Measurements from ENCODE around the gene NINL. TPM values are rescaled to one million over a fixed set of nuclear protein-coding genes. Genes with fewer than 3 reads are reported as not detected.
"Not testable (repeated sequence)": the region's sequence is repeated elsewhere in the genome, so short reads cannot be mapped to it uniquely, and the experiment has no call there.

NINL gene
- total RNA-seq, 1 donor from 2014 or later = 5.7 TPM

DNA sequence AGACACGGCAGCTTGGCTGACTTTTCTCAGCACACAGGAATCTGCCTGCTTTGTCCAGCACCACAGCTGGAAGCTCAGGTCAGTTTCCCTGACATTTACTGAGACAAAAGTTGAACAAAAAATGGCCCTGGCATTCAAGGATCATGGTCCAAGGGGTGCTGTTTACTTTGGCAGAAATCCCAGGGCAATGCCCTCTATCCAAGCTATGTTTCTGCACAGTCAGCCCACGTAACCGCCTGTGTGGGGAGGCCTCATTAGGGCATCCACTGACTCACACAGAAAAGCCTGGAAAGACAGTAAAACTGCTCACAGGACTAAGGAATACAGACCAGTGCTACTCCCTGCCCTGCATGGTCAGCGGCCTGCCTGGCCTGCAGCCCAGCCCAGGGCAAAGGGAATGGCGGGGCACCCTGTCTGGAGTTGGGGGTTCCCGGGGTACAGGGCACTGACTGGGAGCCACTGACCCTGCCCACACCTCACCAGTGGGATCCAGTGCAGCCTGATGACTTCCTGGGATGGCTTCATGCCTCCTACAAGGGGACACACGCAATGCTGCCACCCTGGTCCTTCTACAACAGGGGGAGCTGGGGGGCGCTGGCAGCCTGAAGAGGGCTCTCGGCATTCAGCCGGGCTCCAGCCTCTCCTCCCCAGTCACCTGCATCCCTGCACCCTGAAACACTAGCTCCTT, 77.1 kb downstream of the NINL start:
- Histone ChIP-seq H3K9ac (ENCODE audit: low read depth in 1 of 3, low read length in 3 of 3) (no peak overlapping the region), H3K36me3 (ENCODE audit: control insufficient read depth in 3 of 3, insufficient read depth in 3 of 3, low read length in 3 of 3) (peaks cover 12 to 34% (median 12%) of the 10 kb centered on the region in 3 donors), H3K27me3 (ENCODE audit: control insufficient read depth in 3 of 3, insufficient read depth in 3 of 3, low read length in 3 of 3) (no peaks in the 10 kb centered on the region), H3K4me3 (ENCODE audit: low read length in 3 of 3) (no peak overlapping the region), H3K27ac (ENCODE audit: low read depth, low read length) (no peak overlapping the region), H3K9me3 (ENCODE audit: control insufficient read depth in 3 of 3, low read length in 3 of 3) (peaks cover 0 to 2% (median 0%) of the 10 kb centered on the region in 3 donors), H3K4me1 (ENCODE audit: control insufficient read depth in 3 of 3, insufficient read depth in 3 of 3, low read length in 3 of 3) (no peaks in the 10 kb centered on the region)

DNA sequence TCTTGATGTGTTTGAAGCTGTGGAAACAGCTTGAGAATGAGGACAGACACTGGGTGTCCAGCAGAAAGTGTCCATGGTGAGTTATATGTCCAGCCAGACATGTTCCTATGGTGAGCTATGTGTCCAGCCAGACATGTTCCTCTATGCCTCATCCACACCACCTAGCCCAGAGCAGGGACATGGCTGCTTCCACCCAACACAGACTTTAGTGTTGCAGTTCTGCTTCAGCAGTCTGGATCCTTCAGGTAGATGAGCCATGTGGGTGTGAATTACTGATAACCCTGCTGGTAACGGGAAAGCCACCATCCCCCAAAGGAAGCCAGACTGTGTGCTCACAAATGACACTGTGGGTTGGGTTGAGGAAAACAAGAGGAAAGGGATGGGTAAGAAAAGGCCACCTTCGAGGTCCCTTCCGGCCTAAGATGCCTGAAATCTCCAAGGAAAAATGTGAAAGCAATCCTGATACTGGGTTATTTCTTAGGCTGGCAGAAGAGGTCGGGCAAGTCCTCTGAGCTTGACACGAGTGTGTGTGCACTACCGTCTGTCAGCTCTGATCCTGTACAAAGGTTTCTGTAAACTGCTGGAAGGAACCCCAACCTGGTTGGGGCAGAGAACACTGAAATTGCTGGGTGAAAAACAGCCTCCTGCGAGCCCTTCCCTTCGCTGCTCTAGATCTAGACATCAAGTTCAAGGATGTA, 77.8 kb downstream of the NINL start:
- Histone ChIP-seq H3K27ac (ENCODE audit: low read depth, low read length) (no peak overlapping the region), H3K4me1 (ENCODE audit: control insufficient read depth in 3 of 3, insufficient read depth in 3 of 3, low read length in 3 of 3) (no peaks in the 10 kb centered on the region), H3K27me3 (ENCODE audit: control insufficient read depth in 3 of 3, insufficient read depth in 3 of 3, low read length in 3 of 3) (no peaks in the 10 kb centered on the region), H3K4me3 (ENCODE audit: low read length in 3 of 3) (no peak overlapping the region), H3K9me3 (ENCODE audit: control insufficient read depth in 3 of 3, low read length in 3 of 3) (peaks cover 0 to 2% (median 0%) of the 10 kb centered on the region in 3 donors), H3K9ac (ENCODE audit: low read depth in 1 of 3, low read length in 3 of 3) (no peak overlapping the region), H3K36me3 (ENCODE audit: control insufficient read depth in 3 of 3, insufficient read depth in 3 of 3, low read length in 3 of 3) (peaks cover 12 to 34% (median 12%) of the 10 kb centered on the region in 3 donors)

DNA sequence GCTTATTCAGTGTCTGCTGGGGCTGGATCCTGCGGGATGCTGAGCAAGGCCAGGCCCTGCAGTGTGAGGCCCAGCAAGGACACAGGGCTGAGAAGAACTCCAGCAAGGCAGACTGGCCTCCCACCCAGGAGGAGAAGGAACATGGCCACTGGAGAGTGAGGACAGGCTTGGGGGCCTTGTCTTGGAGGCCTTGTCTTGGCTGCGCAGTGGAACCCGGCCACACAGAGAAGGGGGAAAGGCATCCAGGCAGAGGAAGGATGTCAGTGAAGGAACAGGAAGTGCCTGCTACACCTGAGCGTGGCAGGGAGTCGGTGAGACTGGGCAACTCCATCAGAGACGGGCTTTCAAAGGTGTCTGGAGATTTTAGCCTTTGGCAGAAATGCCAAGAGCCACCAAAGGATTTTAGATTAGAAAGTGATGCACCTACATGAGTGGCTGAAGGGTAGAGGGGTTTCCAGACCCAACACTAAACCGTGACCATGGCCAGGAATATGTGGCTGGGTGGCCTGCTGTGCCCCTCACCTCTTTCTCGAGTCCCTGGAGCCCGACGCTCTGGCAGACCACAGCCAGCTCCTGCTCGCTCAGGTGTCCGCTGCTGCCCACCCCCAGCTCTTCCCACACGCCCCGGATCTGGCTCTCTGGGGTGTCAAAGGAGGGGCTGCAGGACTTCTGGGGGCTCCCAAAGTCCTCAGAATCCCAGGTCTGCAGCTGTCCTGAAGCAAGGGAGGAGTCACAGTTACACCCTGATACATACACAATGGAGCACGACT, 80.8 kb downstream of the NINL start:
- H3K9me3 ChIP-seq (ENCODE audit: control insufficient read depth in 3 of 3, low read length in 3 of 3) = no peaks in the 10 kb centered on the region
- no peak overlapping the region for H3K27ac ChIP-seq (ENCODE audit: low read depth, low read length)
- H3K4me1 ChIP-seq (ENCODE audit: control insufficient read depth in 3 of 3, insufficient read depth in 3 of 3, low read length in 3 of 3) = no peaks in the 10 kb centered on the region
- H3K4me3 ChIP-seq (ENCODE audit: low read length in 3 of 3) = no peak overlapping the region
- H3K9ac ChIP-seq (ENCODE audit: low read depth in 1 of 3, low read length in 3 of 3) = no peak overlapping the region
- H3K36me3 ChIP-seq (ENCODE audit: control insufficient read depth in 3 of 3, insufficient read depth in 3 of 3, low read length in 3 of 3) = peaks cover 7 to 22% (median 12%) of the 10 kb centered on the region in 3 donors
- H3K27me3 ChIP-seq (ENCODE audit: control insufficient read depth in 3 of 3, insufficient read depth in 3 of 3, low read length in 3 of 3) = no peaks in the 10 kb centered on the region

- Histone ChIP-seq H3K36me3 (ENCODE audit: control insufficient read depth in 3 of 3, insufficient read depth in 3 of 3, low read length in 3 of 3) (peaks cover 4 to 16% (median 7%) of the 10 kb centered on the region in 3 donors), H3K4me3 (ENCODE audit: low read length in 3 of 3) (no peak overlapping the region), H3K27me3 (ENCODE audit: control insufficient read depth in 3 of 3, insufficient read depth in 3 of 3, low read length in 3 of 3) (no peaks in the 10 kb centered on the region), H3K4me1 (ENCODE audit: control insufficient read depth in 3 of 3, insufficient read depth in 3 of 3, low read length in 3 of 3) (no peaks in the 10 kb centered on the region), H3K9me3 (ENCODE audit: control insufficient read depth in 3 of 3, low read length in 3 of 3) (no peaks in the 10 kb centered on the region), H3K9ac (ENCODE audit: low read depth in 1 of 3, low read length in 3 of 3) (no peak overlapping the region), H3K27ac (ENCODE audit: low read depth, low read length) (no peak overlapping the region)
Observed at GRCh38 chr20:25503936-25504335, 81.4 kb downstream of the NINL start.

DNA sequence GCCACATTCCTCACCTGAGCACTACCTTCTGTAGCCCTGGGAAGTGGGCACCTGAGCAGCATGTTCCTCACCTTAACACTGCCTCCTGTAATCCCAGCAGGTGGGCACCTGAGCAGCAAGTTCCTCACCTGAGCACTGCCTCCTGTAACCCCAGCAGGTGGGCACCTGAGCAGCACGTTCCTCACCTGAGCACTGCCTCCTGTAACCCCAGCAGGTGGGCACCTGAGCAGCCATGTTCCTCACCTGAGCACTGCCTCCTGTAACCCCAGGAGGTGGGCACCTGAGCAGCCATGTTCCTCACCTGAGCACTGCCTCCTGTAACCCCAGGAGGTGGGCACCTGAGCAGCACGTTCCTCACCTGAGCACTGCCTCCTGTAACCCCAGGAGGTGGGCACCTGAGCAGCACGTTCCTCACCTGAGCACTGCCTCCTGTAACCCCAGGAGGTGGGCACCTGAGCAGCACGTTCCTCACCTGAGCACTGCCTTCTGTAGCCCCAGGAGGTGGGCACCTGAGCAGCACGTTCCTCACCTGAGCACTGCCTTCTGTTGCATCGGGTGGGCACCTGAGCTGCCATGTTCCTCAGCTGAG, 82.2 kb downstream of the NINL start:
- H3K4me3 ChIP-seq (ENCODE audit: low read length in 3 of 3); H3K27ac ChIP-seq (ENCODE audit: low read depth, low read length); H3K27me3 ChIP-seq (ENCODE audit: control insufficient read depth in 3 of 3, insufficient read depth in 3 of 3, low read length in 3 of 3); H3K36me3 ChIP-seq (ENCODE audit: control insufficient read depth in 3 of 3, insufficient read depth in 3 of 3, low read length in 3 of 3); H3K4me1 ChIP-seq (ENCODE audit: control insufficient read depth in 3 of 3, insufficient read depth in 3 of 3, low read length in 3 of 3); H3K9me3 ChIP-seq (ENCODE audit: control insufficient read depth in 3 of 3, low read length in 3 of 3); H3K9ac ChIP-seq (ENCODE audit: low read depth in 1 of 3, low read length in 3 of 3): not testable (repeated sequence)

GRCh38 chr20:25500880-25501351, 84.4 kb downstream of the NINL start:
- Histone ChIP-seq H3K27ac (ENCODE audit: low read depth, low read length) (no peak overlapping the region), H3K36me3 (ENCODE audit: control insufficient read depth in 3 of 3, insufficient read depth in 3 of 3, low read length in 3 of 3) (peaks cover 0 to 12% (median 3%) of the 10 kb centered on the region in 3 donors), H3K4me3 (ENCODE audit: low read length in 3 of 3) (no peak overlapping the region), H3K9me3 (ENCODE audit: control insufficient read depth in 3 of 3, low read length in 3 of 3) (no peaks in the 10 kb centered on the region), H3K4me1 (ENCODE audit: control insufficient read depth in 3 of 3, insufficient read depth in 3 of 3, low read length in 3 of 3) (no peaks in the 10 kb centered on the region), H3K27me3 (ENCODE audit: control insufficient read depth in 3 of 3, insufficient read depth in 3 of 3, low read length in 3 of 3) (no peaks in the 10 kb centered on the region), H3K9ac (ENCODE audit: low read depth in 1 of 3, low read length in 3 of 3) (no peak overlapping the region)

GRCh38 chr20:25499855-25500434, 85.4 kb downstream of the NINL start:
- H3K27ac ChIP-seq (ENCODE audit: low read depth, low read length) = no peak overlapping the region
- no peaks in the 10 kb centered on the region for H3K27me3 ChIP-seq (ENCODE audit: control insufficient read depth in 3 of 3, insufficient read depth in 3 of 3, low read length in 3 of 3)
- peaks cover 0 to 13% (median 3%) of the 10 kb centered on the region in 3 donors for H3K36me3 ChIP-seq (ENCODE audit: control insufficient read depth in 3 of 3, insufficient read depth in 3 of 3, low read length in 3 of 3)
- H3K4me3 ChIP-seq (ENCODE audit: low read length in 3 of 3) = no peak overlapping the region
- no peaks in the 10 kb centered on the region for H3K4me1 ChIP-seq (ENCODE audit: control insufficient read depth in 3 of 3, insufficient read depth in 3 of 3, low read length in 3 of 3)
- H3K9ac ChIP-seq (ENCODE audit: low read depth in 1 of 3, low read length in 3 of 3) = no peak overlapping the region
- H3K9me3 ChIP-seq (ENCODE audit: control insufficient read depth in 3 of 3, low read length in 3 of 3) = no peaks in the 10 kb centered on the region

DNA sequence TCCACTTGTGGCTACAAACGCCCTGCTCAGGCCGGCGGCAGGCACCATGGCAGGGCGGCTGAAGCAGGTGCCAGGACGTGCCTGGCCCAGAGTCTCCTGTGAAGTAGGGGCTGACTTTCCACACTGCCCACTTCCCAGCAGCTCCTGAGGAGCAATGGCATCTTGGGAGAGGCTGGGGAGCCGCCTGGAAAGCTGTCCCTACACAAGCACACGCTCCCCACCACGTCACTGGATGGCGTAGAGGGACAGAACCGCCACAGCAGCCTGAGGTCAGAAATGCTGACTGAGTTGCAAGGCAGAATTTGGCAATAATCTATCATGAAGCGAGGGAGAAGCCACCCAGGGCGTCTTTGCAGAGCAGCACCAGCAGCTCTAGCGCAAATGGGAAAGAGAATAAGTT, 86.3 kb downstream of the NINL start:
- H3K27ac ChIP-seq (ENCODE audit: low read depth, low read length) = no peak overlapping the region
- peaks cover 0 to 13% (median 0%) of the 10 kb centered on the region in 3 donors for H3K36me3 ChIP-seq (ENCODE audit: control insufficient read depth in 3 of 3, insufficient read depth in 3 of 3, low read length in 3 of 3)
- H3K9me3 ChIP-seq (ENCODE audit: control insufficient read depth in 3 of 3, low read length in 3 of 3) = no peaks in the 10 kb centered on the region

GRCh38 chr20:25498280-25498606, 87.1 kb downstream of the NINL start:
- no peaks in the 10 kb centered on the region for H3K4me1 ChIP-seq (ENCODE audit: control insufficient read depth in 3 of 3, insufficient read depth in 3 of 3, low read length in 3 of 3)
- H3K4me3 ChIP-seq (ENCODE audit: low read length in 3 of 3) = no peak overlapping the region
- H3K27ac ChIP-seq (ENCODE audit: low read depth, low read length) = no peak overlapping the region
- peaks cover 0 to 9% (median 0%) of the 10 kb centered on the region in 3 donors for H3K36me3 ChIP-seq (ENCODE audit: control insufficient read depth in 3 of 3, insufficient read depth in 3 of 3, low read length in 3 of 3)
- no peak overlapping the region for H3K9ac ChIP-seq (ENCODE audit: low read depth in 1 of 3, low read length in 3 of 3)
- H3K27me3 ChIP-seq (ENCODE audit: control insufficient read depth in 3 of 3, insufficient read depth in 3 of 3, low read length in 3 of 3) = no peaks in the 10 kb centered on the region
- H3K9me3 ChIP-seq (ENCODE audit: control insufficient read depth in 3 of 3, low read length in 3 of 3) = no peaks in the 10 kb centered on the region

More for the DNA sequence above, 86.3 kb downstream of the NINL start:
- H3K27me3 ChIP-seq (ENCODE audit: control insufficient read depth in 3 of 3, insufficient read depth in 3 of 3, low read length in 3 of 3) = no peaks in the 10 kb centered on the region
- H3K4me3 ChIP-seq (ENCODE audit: low read length in 3 of 3) = no peak overlapping the region
- H3K4me1 ChIP-seq (ENCODE audit: control insufficient read depth in 3 of 3, insufficient read depth in 3 of 3, low read length in 3 of 3) = no peaks in the 10 kb centered on the region
- H3K9ac ChIP-seq (ENCODE audit: low read depth in 1 of 3, low read length in 3 of 3) = no peak overlapping the region
